Astrocyte (in vitro differentiated cells and primary cell): ENCODE results near the gene RASGEF1C. TPM values are rescaled to one million over a fixed set of nuclear protein-coding genes. Genes with fewer than 3 reads are reported as not detected.

Experiments
- DNase-seq: peaks from one replicate; pipeline ENCODE4 v3.0.0-alpha.2; 2010; ENCODE audit warnings: low read depth
- FAIRE-seq: peaks from 2 replicates; lab custom pipeline; 2011; peaks lifted over from hg19 to GRCh38; lab: Jason Lieb, UNC
- H2AFZ ChIP-seq: 2 replicates; pipeline ENCODE4 v1.6.0; 2012; ENCODE audit warnings: low read depth, low read length, inconsistent platforms
- H3K27ac ChIP-seq: 2 replicates; pipeline ENCODE4 v1.5.1; 2011; ENCODE audit warnings: low read depth, low read length, inconsistent platforms
- H3K27me3 ChIP-seq: 2 replicates; pipeline ENCODE4 v1.6.0; 2011; ENCODE audit warnings: low read length, inconsistent platforms; ENCODE audit not compliant: insufficient read depth
- H3K36me3 ChIP-seq: 2 replicates; pipeline ENCODE4 v1.5.1; 2011; ENCODE audit warnings: low read length, inconsistent platforms; ENCODE audit not compliant: insufficient read depth
- H3K4me1 ChIP-seq: 2 replicates; pipeline ENCODE4 v1.5.1; 2011; ENCODE audit warnings: low read length, inconsistent platforms; ENCODE audit not compliant: insufficient read depth
- H3K4me2 ChIP-seq: 2 replicates; pipeline ENCODE4 v1.6.0; 2012; ENCODE audit warnings: low read length, inconsistent platforms
- H3K4me3 ChIP-seq: 2 replicates; pipeline ENCODE4 v1.5.1; 2011; ENCODE audit warnings: low read depth, mild to moderate bottlenecking, low read length, inconsistent platforms; ENCODE audit not compliant: insufficient read depth
- H3K79me2 ChIP-seq: 2 replicates; pipeline ENCODE4 v1.6.0; 2012; ENCODE audit warnings: mild to moderate bottlenecking, low read length, inconsistent platforms; ENCODE audit not compliant: insufficient read depth
- H3K9ac ChIP-seq: 2 replicates; pipeline ENCODE4 v1.6.0; 2012; ENCODE audit warnings: mild to moderate bottlenecking, low read length, inconsistent platforms
- H3K9me3 ChIP-seq: 2 replicates; pipeline ENCODE4 v1.5.1; 2012; ENCODE audit warnings: low read depth, mild to moderate bottlenecking, low read length, inconsistent platforms; ENCODE audit not compliant: insufficient read depth
- H4K20me1 ChIP-seq: 2 replicates; pipeline ENCODE4 v1.6.0; 2012; ENCODE audit warnings: low read length, inconsistent platforms; ENCODE audit not compliant: insufficient read depth
- H3K27ac Mint-ChIP-seq: one replicate; pipeline ENCODE4 v1.8.0; 2021; ENCODE audit warnings: mild to moderate bottlenecking, mixed read lengths; ENCODE audit not compliant: unreplicated experiment
- H3K27me3 Mint-ChIP-seq: one replicate; pipeline ENCODE4 v1.8.0; 2021; ENCODE audit warnings: low read depth, mixed read lengths; ENCODE audit not compliant: unreplicated experiment
- H3K36me3 Mint-ChIP-seq: one replicate; pipeline ENCODE4 v1.8.0; 2021; ENCODE audit warnings: low read depth, mixed read lengths; ENCODE audit not compliant: unreplicated experiment
- H3K4me1 Mint-ChIP-seq: one replicate; pipeline ENCODE4 v1.8.0; 2021; ENCODE audit warnings: low read depth, mixed read lengths; ENCODE audit not compliant: unreplicated experiment
- H3K4me3 Mint-ChIP-seq: one replicate; pipeline ENCODE4 v1.8.0; 2021; ENCODE audit warnings: mild to moderate bottlenecking, moderate library complexity, mixed read lengths; ENCODE audit not compliant: unreplicated experiment
- H3K9me3 Mint-ChIP-seq: one replicate; pipeline ENCODE4 v1.8.0; 2021; ENCODE audit warnings: mild to moderate bottlenecking, mixed read lengths; ENCODE audit not compliant: unreplicated experiment
- EZH2 ChIP-seq: IDR thresholded peaks from 2 replicates; pipeline ENCODE4 v1.6.1; 2012; ENCODE audit warnings: mild to moderate bottlenecking, low read length, inconsistent platforms; ENCODE audit not compliant: insufficient read depth
- total RNA-seq: library from RNA; stranded (reverse); gene quantifications from 2 replicates; pipeline ENCODE4 v1.2.1, GENCODE V29; 2021
- TF ChIP-seq, protein P1 (sequence below): IDR thresholded peaks from 2 replicates; pipeline ENCODE4 v1.5.1; 2011; ENCODE audit warnings: low read depth, mild to moderate bottlenecking, inconsistent platforms, low read length, moderate library complexity; ENCODE audit not compliant: insufficient read depth

RASGEF1C gene
- total RNA-seq, 1 donor from 2014 or later, result 0.41 TPM

GRCh38 chr5:180099733-180100611 is 109.0 kb downstream of the RASGEF1C start:
- H3K27ac Mint-ChIP-seq, result no peak overlapping the region
- TF ChIP-seq, protein P1, sequence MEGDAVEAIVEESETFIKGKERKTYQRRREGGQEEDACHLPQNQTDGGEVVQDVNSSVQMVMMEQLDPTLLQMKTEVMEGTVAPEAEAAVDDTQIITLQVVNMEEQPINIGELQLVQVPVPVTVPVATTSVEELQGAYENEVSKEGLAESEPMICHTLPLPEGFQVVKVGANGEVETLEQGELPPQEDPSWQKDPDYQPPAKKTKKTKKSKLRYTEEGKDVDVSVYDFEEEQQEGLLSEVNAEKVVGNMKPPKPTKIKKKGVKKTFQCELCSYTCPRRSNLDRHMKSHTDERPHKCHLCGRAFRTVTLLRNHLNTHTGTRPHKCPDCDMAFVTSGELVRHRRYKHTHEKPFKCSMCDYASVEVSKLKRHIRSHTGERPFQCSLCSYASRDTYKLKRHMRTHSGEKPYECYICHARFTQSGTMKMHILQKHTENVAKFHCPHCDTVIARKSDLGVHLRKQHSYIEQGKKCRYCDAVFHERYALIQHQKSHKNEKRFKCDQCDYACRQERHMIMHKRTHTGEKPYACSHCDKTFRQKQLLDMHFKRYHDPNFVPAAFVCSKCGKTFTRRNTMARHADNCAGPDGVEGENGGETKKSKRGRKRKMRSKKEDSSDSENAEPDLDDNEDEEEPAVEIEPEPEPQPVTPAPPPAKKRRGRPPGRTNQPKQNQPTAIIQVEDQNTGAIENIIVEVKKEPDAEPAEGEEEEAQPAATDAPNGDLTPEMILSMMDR, result no peak
- no peak for TF ChIP-seq EZH2
- Histone ChIP-seq H3K9me3 (no peaks in the 10 kb centered on the region), H3K79me2 (no peaks in the 10 kb centered on the region), H3K27me3 (no peaks in the 10 kb centered on the region), H3K9ac (no peak overlapping the region), H3K36me3 (no peaks in the 10 kb centered on the region), H2AFZ (no peak overlapping the region), H4K20me1 (no peaks in the 10 kb centered on the region), H3K4me1 (no peaks in the 10 kb centered on the region), H3K4me3 (no peak overlapping the region), H3K4me2 (no peak overlapping the region), H3K27ac (no peak overlapping the region)
- peaks cover 3% of the 10 kb centered on the region for H3K27me3 Mint-ChIP-seq
- H3K9me3 Mint-ChIP-seq, result peaks cover 9% of the 10 kb centered on the region
- H3K4me1 Mint-ChIP-seq, result peaks cover 7% of the 10 kb centered on the region
- H3K36me3 Mint-ChIP-seq, result peaks cover 5% of the 10 kb centered on the region
- no peak for FAIRE-seq
- no peak for DNase-seq
- no peak overlapping the region for H3K4me3 Mint-ChIP-seq

GRCh38 chr5:180098991-180099732 is 109.8 kb downstream of the RASGEF1C start:
- peaks cover 7% of the 10 kb centered on the region for H3K4me1 Mint-ChIP-seq
- no peak for FAIRE-seq
- Histone ChIP-seq H3K4me1 (no peaks in the 10 kb centered on the region), H2AFZ (no peak overlapping the region), H3K79me2 (no peaks in the 10 kb centered on the region), H4K20me1 (no peaks in the 10 kb centered on the region), H3K4me2 (no peak overlapping the region), H3K4me3 (no peak overlapping the region), H3K9me3 (no peaks in the 10 kb centered on the region), H3K9ac (no peak overlapping the region), H3K27me3 (no peaks in the 10 kb centered on the region), H3K36me3 (no peaks in the 10 kb centered on the region), H3K27ac (no peak overlapping the region)
- TF ChIP-seq EZH2, result no peak
- TF ChIP-seq, protein P1, result no peak
- H3K4me3 Mint-ChIP-seq, result no peak overlapping the region
- peaks cover 5% of the 10 kb centered on the region for H3K36me3 Mint-ChIP-seq
- H3K9me3 Mint-ChIP-seq, result peaks cover 6% of the 10 kb centered on the region
- H3K27ac Mint-ChIP-seq, result no peak overlapping the region
- DNase-seq, result no peak
- peaks cover 3% of the 10 kb centered on the region for H3K27me3 Mint-ChIP-seq
